NCI-H1436 (cell line): ENCODE data around the gene NME5.

Source experiments
- DNase-seq: peaks from one replicate; lab custom pipeline; 2025; lab: John Stamatoyannopoulos, UW

NME5 gene

DNA sequence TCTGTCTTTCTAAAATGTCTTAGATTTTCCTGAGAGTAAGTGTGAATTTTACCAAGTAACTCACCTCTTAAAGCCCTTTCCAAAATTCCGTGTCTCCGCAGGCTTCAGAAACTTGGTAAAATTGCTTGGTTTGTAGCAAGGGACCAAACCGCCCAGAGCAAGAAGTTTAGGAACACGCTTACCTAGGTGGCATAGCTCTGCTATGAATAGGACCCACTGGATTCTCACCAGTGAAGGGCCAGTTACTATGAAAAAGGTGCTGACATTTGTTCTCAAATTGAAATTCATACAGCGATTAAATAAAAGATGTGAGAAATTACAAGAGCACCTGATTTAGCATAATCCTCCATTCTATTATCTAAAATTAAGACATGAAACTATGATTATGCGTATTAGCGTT lies 6.7 kb downstream of the NME5 start:
- DNase-seq: no peak

GRCh38 chr5:138129347-138129746 lies 9.9 kb downstream of the NME5 start:
- no peak for DNase-seq

DNA sequence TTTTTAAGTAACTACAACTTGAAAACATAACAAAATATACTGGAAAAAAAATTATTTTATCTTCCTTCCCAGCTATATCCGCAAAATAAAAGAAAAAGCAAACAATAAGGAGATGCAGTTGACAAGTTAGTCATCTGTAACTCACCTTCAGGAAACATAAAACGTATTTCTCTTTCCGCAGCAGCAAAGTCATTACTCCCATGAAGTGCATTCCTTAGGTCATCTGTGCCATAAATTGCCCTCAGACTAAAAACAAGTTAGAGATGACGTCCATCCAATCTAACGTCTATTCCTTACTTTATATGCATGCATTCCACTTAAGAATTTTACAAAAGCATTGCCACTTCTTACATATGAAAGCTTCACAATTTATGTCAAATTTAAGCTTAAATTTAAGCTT lies 10.9 kb downstream of the NME5 start:
- DNase-seq: no peak

- DNase-seq: no peak
Measured at GRCh38 chr5:138115254-138115653, 24.0 kb downstream of the NME5 start.

GRCh38 chr5:138111937-138112336 lies 27.3 kb downstream of the NME5 start:
- DNase-seq: no peak

- no peak for DNase-seq
Measured at GRCh38 chr5:138111181-138111580, 28.0 kb downstream of the NME5 start.

- no peak for DNase-seq
Measured at GRCh38 chr5:138110266-138110963, 28.8 kb downstream of the NME5 start.

- DNase-seq: no peak
Measured at GRCh38 chr5:138109463-138110265, 29.6 kb downstream of the NME5 start.

GRCh38 chr5:138107213-138107612 lies 32.0 kb downstream of the NME5 start:
- DNase-seq: no peak

DNA sequence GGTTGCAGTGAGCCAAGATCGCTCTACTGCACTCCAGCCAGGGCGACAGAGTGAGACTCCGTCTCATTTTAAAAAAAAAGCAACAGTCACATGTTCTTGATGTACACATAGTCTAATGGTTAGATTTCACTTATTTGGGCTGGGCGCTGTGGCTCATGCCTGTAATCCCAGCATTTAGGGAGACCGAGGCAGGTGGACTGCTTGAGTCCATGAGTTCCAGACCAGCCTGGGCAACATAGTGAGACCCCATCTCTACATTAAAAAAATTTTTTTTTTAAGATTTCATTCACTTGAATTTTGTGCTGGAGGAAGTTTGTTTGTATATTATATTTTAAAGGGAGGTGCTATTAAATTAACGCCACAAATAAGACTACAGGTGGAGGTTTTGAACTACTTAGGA lies 33.5 kb downstream of the NME5 start:
- no peak for DNase-seq

- DNase-seq: no peak
Measured at GRCh38 chr5:138103319-138103637, 36.0 kb downstream of the NME5 start.

DNA sequence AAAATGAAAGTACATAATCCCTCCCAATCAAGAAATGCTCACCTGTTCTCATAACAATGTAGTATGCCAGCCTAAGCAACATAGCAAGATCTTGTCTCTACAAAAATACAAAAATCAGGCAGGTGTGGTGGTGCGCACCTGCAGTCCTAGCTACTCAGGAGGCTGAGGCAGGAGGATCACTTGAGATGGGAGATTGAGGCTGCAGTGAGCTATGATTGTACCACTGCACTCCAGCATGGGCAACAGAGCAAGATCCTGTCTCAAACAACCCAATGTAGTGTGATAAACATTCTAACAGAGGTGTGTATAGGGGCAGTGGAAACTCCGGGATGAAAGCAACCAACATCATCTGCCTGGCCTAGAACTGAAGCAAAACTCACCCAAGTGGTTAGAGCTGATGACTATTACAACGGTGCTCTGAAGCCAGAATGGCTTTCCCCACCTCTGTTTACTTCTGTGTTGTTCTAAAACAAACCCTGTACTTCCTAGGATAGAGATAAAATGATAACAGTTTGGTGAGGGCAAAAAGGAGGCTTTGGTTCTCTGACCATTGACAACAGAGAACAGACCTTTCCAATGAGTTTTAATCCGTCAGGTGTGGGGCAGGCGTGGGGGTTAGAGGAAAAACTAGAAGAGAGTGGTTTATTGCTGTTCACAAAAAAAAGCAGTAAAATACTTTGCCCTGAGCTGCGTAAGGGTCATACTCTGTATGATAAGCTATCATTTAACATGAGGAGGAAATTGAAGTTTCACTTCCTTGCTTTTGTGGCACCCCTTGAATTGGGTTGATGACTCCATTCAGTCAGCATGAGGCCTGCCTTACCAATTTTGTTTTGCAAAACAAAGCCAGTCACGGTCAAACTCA lies 36.5 kb downstream of the NME5 start:
- no peak for DNase-seq

DNA sequence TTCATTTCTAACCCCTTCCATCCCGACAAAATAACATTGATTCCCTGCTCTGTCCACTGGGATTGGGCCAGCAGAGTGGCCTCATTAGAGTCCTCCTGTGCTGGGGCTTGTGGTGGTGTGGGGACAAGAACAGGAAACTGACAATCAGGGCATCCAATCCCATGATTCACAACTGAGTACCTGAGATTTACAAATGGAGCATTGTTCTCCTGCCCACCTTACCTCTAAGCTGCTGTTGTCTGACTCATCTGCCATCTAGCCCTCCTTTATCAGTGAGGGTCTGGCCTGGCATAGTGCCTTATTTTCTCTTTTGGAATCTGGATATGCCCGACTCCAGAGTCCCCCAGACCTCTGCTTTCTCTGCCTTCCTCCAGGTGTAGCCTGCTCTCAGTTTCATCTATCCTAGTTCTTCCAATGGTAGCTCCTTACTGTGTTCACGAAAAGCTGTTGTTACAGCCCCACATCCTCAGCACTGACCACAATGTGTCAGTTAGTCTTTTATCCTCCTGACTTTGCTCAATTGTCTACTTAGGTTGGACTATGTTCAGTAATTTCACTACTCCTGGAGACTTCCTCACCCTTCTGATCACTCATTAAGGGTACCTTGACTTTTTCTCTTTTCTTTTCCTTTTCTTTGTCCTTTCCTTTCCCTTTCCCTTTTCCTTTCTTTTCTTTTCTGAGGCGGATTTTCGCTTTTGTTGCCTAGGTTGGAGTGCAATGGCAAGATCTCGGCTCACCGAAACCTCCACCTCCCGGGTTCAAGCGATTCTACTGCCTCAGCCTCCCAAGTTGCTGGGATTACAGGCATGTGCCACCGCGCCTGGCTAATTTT lies 42.0 kb downstream of the NME5 start:
- no peak for DNase-seq

GRCh38 chr5:138096363-138096762 lies 42.9 kb downstream of the NME5 start:
- DNase-seq: no peak

GRCh38 chr5:138095100-138095907 lies 43.9 kb downstream of the NME5 start:
- DNase-seq: no peak

DNA sequence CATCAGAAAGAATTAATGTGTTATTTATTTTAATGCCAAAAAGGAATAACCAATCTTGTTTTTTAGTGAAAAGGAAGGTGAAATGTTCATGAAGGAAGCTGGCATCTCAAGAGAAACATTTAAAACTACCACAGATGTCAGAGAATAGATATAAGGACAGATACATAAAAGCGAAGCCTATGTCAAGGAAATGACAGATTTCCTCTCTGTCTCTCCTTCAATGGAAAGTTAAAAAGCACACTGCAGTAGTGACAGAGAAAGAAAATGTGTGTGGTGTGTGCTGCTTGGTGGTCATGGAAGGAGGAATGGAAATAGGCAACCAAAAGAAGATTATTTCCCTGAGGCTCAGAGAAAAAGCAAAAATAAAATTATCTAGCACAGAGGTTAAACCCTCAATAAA lies 46.2 kb downstream of the NME5 start:
- DNase-seq: no peak

- no peak for DNase-seq
Measured at GRCh38 chr5:138092301-138092700, 46.9 kb downstream of the NME5 start.

GRCh38 chr5:138091685-138092084 lies 47.5 kb downstream of the NME5 start:
- no peak for DNase-seq

GRCh38 chr5:138083702-138084101 lies 55.5 kb downstream of the NME5 start, which contains the start of gene WNT8A:
WNT8A (plus strand) TSS chr5:138084033; CDS start chr5:138084128, 95 bp downstream.
- DNase-seq: no peak

GRCh38 chr5:138082033-138082432 lies 57.2 kb downstream of the NME5 start:
- no peak for DNase-seq
